Measurements from ENCODE around the gene FNDC3B. TPM values are rescaled to one million over a fixed set of nuclear protein-coding genes. Genes with fewer than 3 reads are reported as not detected.

FNDC3B gene
- total RNA-seq, 1 donor from 2014 or later = 9.3 TPM

GRCh38 chr3:172324611-172325203 lies 285.3 kb downstream of the FNDC3B start:
- ChIA-PET CTCF (interaction anchor here (1.2 kb wide), 1 partner anchor 14 kb away, joined by 3 read pairs; no protein-coding TSS in a partner anchor), POLR2A (no interaction called here)
- Mint-ChIP-seq H3K36me3 (ENCODE audit: low read depth) (peaks cover 1% of the 10 kb centered on the region), H3K27me3 (no peaks in the 10 kb centered on the region), H3K4me3 (no peak overlapping the region), H3K4me1 (no peaks in the 10 kb centered on the region), H3K27ac (no peak overlapping the region), H3K9me3 (no peaks in the 10 kb centered on the region)
- intact Hi-C loops (cut with micrococcal nuclease) = no loop called here
- DNase-seq (no peak), ATAC-seq (ENCODE audit: low read depth) (no peak)
- TF ChIP-seq, protein P1, sequence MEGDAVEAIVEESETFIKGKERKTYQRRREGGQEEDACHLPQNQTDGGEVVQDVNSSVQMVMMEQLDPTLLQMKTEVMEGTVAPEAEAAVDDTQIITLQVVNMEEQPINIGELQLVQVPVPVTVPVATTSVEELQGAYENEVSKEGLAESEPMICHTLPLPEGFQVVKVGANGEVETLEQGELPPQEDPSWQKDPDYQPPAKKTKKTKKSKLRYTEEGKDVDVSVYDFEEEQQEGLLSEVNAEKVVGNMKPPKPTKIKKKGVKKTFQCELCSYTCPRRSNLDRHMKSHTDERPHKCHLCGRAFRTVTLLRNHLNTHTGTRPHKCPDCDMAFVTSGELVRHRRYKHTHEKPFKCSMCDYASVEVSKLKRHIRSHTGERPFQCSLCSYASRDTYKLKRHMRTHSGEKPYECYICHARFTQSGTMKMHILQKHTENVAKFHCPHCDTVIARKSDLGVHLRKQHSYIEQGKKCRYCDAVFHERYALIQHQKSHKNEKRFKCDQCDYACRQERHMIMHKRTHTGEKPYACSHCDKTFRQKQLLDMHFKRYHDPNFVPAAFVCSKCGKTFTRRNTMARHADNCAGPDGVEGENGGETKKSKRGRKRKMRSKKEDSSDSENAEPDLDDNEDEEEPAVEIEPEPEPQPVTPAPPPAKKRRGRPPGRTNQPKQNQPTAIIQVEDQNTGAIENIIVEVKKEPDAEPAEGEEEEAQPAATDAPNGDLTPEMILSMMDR (IDR thresholded peaks at IDR 0.05) = no peak

GRCh38 chr3:172325461-172325860 lies 286.1 kb downstream of the FNDC3B start:
- intact Hi-C loops (cut with micrococcal nuclease) = no loop called here
- Mint-ChIP-seq H3K9me3 (no peaks in the 10 kb centered on the region), H3K27me3 (no peaks in the 10 kb centered on the region), H3K4me3 (no peak overlapping the region), H3K36me3 (ENCODE audit: low read depth) (peaks cover under 1% of the 10 kb centered on the region), H3K27ac (no peak overlapping the region), H3K4me1 (no peaks in the 10 kb centered on the region)
- TF ChIP-seq, protein P1 (IDR thresholded peaks at IDR 0.05) = no peak
- POLR2A ChIA-PET = no interaction called here
- ATAC-seq (ENCODE audit: low read depth) = no peak
- DNase-seq = no peak
- CTCF ChIA-PET = interaction anchor here (1.2 kb wide), 1 partner anchor 14 kb away, joined by 3 read pairs; no protein-coding TSS in a partner anchor

DNA sequence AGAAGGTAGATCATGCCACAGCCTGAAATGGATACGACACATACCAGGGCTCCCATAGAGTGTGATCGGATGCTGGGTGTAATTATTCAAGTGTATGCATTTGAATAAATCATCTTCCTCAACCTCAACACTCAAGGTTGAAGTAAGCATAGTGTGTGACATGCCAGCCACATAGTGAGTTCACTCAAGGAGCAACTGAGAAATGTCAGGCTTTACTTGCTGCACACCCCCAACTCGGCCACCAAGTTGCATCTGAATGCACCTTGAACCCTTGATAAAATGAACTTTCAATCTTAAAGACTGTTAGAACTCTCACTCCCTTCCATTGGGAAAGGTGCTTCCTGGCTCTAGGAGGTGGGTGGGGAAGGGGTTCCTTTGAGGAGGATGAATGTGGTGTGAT lies 287.6 kb downstream of the FNDC3B start:
- ATAC-seq (ENCODE audit: low read depth) (no peak), DNase-seq (no peak)
- intact Hi-C loops (cut with micrococcal nuclease) = no loop called here
- no peaks in the 10 kb centered on the region for H3K27me3 Mint-ChIP-seq
- H3K4me3 Mint-ChIP-seq = no peak overlapping the region
- H3K9me3 Mint-ChIP-seq = no peaks in the 10 kb centered on the region
- no peaks in the 10 kb centered on the region for H3K4me1 Mint-ChIP-seq
- no peak overlapping the region for H3K27ac Mint-ChIP-seq
- peaks cover 2% of the 10 kb centered on the region for H3K36me3 Mint-ChIP-seq (ENCODE audit: low read depth)
- ChIA-PET CTCF (no interaction called here), POLR2A (no interaction called here)
- TF ChIP-seq, protein P1 (IDR thresholded peaks at IDR 0.05) = no peak

GRCh38 chr3:172328282-172328681 lies 288.9 kb downstream of the FNDC3B start:
- TF ChIP-seq, protein P1 (IDR thresholded peaks at IDR 0.05) = no peak
- intact Hi-C loops (cut with micrococcal nuclease) = no loop called here
- Mint-ChIP-seq H3K27ac (peak overlapping the region; percentile 54), H3K4me1 (no peaks in the 10 kb centered on the region), H3K4me3 (no peak overlapping the region), H3K36me3 (ENCODE audit: low read depth) (peaks cover 2% of the 10 kb centered on the region), H3K9me3 (no peaks in the 10 kb centered on the region), H3K27me3 (no peaks in the 10 kb centered on the region)
- ChIA-PET CTCF (interaction anchor here (3.1 kb wide), 1 partner anchor 14 kb away, joined by 15 read pairs; no protein-coding TSS in a partner anchor), POLR2A (no interaction called here)
- no peak for ATAC-seq (ENCODE audit: low read depth)
- no peak for DNase-seq

GRCh38 chr3:172329070-172329469 lies 289.7 kb downstream of the FNDC3B start:
- peaks cover 2% of the 10 kb centered on the region for H3K36me3 Mint-ChIP-seq (ENCODE audit: low read depth)
- no peaks in the 10 kb centered on the region for H3K9me3 Mint-ChIP-seq
- CTCF ChIA-PET = interaction anchor here (3.1 kb wide), 1 partner anchor 13 kb away, joined by 15 read pairs; no protein-coding TSS in a partner anchor
- no peak overlapping the region for H3K4me3 Mint-ChIP-seq
- H3K27me3 Mint-ChIP-seq = no peaks in the 10 kb centered on the region
- TF ChIP-seq, protein P1 (IDR thresholded peaks at IDR 0.05) = no peak
- intact Hi-C loops (cut with micrococcal nuclease) = no loop called here
- no peaks in the 10 kb centered on the region for H3K4me1 Mint-ChIP-seq
- ATAC-seq (ENCODE audit: low read depth) (no peak), DNase-seq (no peak)
- H3K27ac Mint-ChIP-seq = no peak overlapping the region
- POLR2A ChIA-PET = no interaction called here
